ENCODE data around the gene IFIT5. TPM values are rescaled to one million over a fixed set of nuclear protein-coding genes. Genes with fewer than 3 reads are reported as not detected.

The IFIT5 gene, protein sequence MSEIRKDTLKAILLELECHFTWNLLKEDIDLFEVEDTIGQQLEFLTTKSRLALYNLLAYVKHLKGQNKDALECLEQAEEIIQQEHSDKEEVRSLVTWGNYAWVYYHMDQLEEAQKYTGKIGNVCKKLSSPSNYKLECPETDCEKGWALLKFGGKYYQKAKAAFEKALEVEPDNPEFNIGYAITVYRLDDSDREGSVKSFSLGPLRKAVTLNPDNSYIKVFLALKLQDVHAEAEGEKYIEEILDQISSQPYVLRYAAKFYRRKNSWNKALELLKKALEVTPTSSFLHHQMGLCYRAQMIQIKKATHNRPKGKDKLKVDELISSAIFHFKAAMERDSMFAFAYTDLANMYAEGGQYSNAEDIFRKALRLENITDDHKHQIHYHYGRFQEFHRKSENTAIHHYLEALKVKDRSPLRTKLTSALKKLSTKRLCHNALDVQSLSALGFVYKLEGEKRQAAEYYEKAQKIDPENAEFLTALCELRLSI
- total RNA-seq (ENCODE audit: low replicate concordance), result 10.7 and 11.8 TPM in 2 replicates

DNA sequence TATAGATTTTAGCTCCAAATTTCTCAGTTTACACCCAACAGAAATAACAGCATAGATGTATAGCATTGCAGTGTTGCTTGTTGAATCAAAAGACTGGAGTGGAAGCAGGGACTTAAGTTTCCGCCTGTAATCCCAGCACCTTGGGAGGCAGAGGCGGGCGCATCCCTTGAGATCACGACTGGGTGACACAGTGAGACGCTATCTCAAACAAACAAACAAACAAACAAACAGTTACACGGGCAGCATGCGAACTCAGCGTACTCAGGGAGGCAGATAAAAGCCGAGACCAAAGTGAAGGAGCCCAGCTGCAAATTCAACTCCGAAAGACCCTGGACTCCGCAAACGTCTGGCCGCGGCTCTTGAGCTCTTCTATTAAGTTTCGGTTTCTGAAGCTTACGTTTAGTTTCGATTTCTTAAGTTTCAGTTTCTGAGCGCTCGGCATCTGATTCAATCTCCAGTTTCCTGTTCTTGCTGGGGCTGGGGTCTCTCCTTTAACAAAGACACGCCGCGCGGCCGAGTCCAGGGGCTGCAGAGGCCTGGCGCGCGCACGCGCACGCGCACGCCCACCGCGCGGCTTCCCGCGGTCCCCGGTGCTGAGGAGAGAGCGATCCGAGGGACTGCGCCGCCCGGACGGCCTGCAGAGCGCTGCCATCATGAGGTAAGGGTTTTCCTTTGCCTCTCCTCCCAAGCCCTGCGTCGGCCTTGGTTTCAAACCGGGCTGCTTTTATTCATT, at the start of gene IFIT5:
Gene IFIT5 (plus strand): TSS at position 423 of the 733 bp plus-strand sequence. CDS start 231 bp downstream, at position 654.

DNA sequence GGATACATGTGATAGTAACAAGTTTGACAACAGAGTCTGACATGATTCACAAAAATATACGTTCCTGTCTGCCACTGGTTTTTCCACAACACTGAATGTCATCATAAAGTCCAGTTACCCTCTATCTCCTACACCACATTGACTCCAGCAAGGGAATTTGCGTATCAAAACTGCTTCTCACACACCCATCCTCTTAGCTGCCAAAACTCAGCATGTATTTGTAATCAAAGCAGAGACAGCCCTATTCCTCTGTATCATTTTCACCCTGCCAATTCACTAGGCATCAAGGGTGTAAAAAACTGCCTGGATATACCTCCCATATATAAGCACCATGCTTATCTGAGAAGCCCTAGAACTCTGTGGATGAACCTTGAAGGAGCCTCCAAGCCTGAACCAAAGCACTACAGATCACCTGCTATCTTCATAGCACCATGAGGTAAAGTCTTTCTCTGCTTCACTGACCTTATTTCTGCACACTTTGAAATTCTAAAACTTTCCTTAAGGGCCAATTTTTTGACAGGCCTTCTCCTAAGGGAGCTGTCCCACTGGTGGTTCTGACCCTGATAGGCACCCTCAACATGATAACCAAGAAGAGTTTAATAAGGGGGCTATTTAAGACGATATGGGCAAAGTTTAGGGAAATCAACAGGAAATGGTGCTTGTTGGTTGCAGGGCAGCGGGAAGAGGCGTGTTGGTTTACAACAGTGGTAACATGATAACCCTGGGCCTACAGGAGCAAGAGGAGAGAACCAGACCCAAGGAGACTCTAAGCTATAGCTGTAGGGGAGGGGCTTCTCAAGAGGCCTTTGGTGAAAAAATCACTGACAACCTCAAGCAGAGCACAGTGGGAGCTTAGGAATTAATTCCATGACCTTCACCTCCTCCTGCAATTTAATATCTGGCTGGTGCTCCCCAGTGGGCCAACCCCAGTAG, 36.4 kb upstream of the IFIT5 start, which contains the start of gene IFIT1B:
Gene IFIT1B (plus strand): TSS at position 352 of the 933 bp plus-strand sequence. CDS start 80 bp downstream, at position 432.

DNA sequence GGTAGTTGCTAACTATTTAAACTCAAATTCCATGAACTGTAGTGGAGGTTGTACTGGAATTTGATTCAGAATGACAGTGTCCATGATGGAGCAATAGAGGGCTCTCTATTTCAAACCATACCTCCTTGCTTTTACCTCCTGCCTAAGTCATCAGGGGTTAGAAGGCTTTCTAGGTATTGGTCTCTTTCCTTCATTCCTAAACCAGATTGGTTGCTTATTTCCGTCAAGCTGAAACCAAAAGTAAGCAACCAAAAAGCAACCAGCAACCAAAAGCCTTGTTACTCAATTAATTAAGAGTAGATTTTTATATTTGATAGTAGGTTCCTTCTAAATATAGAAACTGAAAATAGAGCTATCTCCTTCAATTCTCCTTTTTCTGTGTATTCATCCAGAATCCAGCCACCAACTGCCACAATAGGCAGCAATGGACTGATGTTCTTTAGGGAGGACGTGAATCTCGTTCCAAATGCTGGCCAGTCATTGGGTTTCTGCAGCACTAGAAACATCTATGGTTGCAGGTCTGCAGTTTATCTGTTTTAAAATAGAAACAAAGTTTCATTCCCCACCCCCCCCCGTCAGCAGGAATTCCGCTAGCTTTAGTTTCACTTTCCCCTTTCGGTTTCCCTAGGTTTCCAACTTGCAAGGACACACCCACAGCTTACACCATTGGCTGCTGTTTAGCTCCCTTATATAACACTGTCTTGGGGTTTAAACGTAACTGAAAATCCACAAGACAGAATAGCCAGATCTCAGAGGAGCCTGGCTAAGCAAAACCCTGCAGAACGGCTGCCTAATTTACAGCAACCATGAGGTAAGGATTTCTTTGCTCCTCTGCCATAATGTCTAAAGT, 22.2 kb upstream of the IFIT5 start, which contains the start of gene IFIT1:
Gene IFIT1 (plus strand): TSS at position 717 of the 850 bp plus-strand sequence. CDS start 90 bp downstream, at position 807.

Other genes with a start within 250 kb of the IFIT5 start
- 3.3 and 5.2 TPM in 2 replicates for gene CH25H, start 207.3 kb upstream of the IFIT5 start, total RNA-seq (ENCODE audit: low replicate concordance)
- gene LIPA, start 162.8 kb upstream of the IFIT5 start, total RNA-seq (ENCODE audit: low replicate concordance), result 35.4 and 44.1 TPM in 2 replicates
- gene IFIT2, start 112.5 kb upstream of the IFIT5 start, total RNA-seq (ENCODE audit: low replicate concordance), result 2.9 and 6.4 TPM in 2 replicates
- 5.3 and 18.7 TPM in 2 replicates for gene IFIT3, start 86.6 kb upstream of the IFIT5 start, total RNA-seq (ENCODE audit: low replicate concordance)
- gene IFIT1B, start 36.5 kb upstream of the IFIT5 start, total RNA-seq (ENCODE audit: low replicate concordance), result not detected in 2 replicates
- gene IFIT1, start 21.9 kb upstream of the IFIT5 start, total RNA-seq (ENCODE audit: low replicate concordance), result 3.6 and 27.1 TPM in 2 replicates
- gene SLC16A12, start 121.0 kb downstream of the IFIT5 start, total RNA-seq (ENCODE audit: low replicate concordance), result 0.12 and 0.75 TPM in 2 replicates
- 2.6 and 6.0 TPM in 2 replicates for gene PANK1, start 230.7 kb downstream of the IFIT5 start, total RNA-seq (ENCODE audit: low replicate concordance)

Data from smooth muscle cell of the coronary artery (primary cell).